Measurements from ENCODE around the gene GINS3.
A peak's percentile ranks its signal among the peaks of the same experiment; 100 is the strongest.

Gene GINS3

GRCh38 chr16:58392215-58393137 is at the start of gene GINS3:
Gene GINS3 (plus strand): TSS chr16:58392471. CDS start chr16:58392602, 131 bp downstream.
- peak; percentile 88 for DNase-seq

DNA sequence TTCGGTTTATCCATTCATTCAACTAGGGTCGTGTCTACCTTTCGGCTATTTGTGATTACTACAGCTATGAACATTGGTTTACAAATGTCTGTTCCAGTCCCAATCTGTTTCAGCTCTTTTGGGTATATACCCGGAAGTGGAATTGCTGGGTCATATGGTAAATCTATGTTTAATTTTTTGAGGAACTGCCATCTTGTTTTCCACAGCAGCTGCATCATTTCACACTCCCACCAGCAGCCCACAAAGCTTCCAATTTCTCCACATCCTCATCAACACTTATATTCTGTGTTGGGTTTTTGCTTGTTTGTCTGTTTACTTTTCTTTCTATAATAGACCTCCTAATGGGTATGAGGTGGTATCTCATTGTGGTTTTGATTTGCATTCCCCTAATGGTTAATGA is 48.7 kb upstream of the GINS3 start:
- no peak for DNase-seq

GRCh38 chr16:58345574-58346354 is 46.5 kb upstream of the GINS3 start:
- no peak for DNase-seq

- DNase-seq = no peak
Observed at GRCh38 chr16:58346831-58347371, 45.4 kb upstream of the GINS3 start.

DNA sequence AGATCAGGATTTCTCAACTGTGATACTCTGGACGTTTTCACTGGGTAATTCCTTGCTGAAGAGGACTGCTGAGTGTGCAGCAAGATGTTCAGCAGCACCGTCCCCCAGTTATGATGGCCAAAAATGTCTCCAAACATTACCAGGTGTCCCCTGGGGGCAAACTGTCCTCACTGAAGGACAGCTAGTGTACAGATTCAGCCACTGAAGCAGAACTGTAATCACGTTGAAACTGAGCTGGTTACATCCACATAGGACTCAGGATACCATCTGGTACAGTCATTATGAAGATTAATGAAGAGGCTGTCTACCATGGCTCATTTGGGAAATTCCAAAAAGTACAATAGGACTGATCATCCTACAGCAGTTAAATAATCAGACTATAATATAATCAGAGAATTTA is 43.3 kb upstream of the GINS3 start:
- no peak for DNase-seq

DNA sequence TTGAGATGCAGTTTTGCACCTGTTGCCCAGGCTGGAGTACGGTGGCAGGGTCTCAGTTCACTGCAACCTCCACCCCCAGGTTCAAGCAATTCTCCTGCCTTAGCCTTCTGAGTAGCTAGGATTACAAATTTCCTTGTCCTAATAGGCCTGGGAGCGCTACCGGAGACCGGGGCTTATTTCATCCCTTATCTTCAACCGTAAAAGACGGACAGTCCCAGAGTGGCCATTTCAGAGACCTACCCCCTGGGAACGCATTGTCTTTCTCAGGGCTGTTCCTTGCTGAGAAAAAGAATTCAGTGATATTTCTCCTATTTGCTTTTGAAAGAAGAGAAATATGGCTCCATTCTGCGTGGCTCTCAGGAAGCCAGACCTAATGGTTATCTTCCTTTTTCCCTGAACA is 39.6 kb upstream of the GINS3 start:
- no peak for DNase-seq

- DNase-seq = no peak
Observed at GRCh38 chr16:58360041-58360634, 32.1 kb upstream of the GINS3 start.

DNA sequence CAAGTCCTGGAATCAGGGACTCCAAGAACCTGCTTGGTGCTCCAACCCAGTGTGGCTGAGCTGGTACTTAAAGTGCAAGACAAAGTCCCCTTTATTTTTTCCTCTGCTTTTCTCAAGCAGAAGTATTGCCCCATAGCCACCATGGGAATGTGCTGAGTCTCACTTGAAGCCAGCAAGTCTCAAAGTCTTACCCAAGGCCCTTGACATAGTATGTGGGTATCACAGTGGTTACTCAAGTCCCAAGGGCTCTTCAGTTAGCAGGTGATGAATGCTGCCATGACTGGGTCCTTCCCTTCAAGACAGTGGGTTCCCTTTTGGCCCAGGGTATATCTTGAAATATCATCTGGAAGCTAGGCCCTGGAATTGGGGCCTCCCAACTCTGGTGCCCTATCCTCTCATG is 30.5 kb upstream of the GINS3 start:
- no peak for DNase-seq

GRCh38 chr16:58363746-58364393 is 28.4 kb upstream of the GINS3 start:
- DNase-seq = no peak

DNA sequence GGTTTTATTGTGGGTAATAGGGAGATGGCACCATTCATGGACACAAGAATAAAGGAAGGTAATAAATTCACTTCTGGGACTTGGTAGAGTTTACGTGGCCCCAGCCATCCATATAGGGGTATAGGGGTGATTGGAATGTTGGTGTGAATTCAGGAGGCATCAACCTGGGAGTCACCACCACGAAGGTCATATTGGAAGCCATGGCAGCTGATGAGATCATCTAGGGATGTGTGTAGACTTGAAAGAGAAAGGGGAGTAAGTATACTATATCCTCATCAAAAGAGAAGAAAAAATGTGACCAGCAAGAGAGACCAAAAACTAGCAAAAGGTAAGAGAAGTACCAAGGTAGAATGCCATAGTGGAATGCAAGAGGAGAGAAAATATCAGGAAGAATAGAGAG is 26.6 kb upstream of the GINS3 start:
- DNase-seq = no peak

GRCh38 chr16:58366247-58367031 is 25.8 kb upstream of the GINS3 start:
- DNase-seq = no peak

- no peak for DNase-seq
Observed at GRCh38 chr16:58367252-58367651, 25.0 kb upstream of the GINS3 start.

DNA sequence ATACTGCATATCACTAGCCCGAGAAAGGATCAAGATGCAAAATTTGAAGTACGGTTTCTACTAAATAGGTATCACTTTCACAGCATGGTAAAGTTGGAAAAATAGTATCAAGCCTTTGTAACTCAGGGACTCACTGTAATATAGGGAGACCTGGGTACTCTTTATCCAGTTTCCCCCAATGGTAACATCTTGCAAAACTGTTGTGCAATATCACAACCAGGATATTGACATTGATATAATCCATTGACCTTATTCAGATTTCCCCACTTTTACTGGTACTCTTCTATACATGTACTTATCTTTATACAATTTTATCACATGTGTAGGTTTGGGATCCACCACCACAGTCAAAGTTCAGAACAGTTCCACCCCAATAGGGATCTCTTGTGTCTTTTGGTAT is 20.4 kb upstream of the GINS3 start:
- DNase-seq = no peak

- DNase-seq = no peak
Observed at GRCh38 chr16:58375386-58375785, 16.9 kb upstream of the GINS3 start.

DNA sequence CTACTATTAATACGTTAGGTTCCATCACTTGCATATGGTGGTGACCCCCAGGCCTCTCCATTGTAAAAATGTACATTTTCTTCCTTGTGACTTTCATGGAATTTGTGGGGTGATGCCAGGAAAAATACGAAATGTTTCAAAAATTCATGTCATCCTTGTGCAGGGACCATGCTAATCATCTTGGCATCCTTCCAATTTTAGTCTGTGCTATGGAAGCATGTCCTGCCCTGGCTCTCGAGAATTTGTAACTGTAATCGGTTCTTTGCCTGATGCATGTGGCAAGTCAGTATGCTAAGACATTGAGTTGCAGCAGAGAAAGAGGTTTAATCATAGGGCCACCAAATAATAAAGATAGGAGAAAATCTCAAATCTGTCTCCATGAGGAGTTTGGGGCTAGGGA is 14.3 kb upstream of the GINS3 start:
- DNase-seq = no peak

GRCh38 chr16:58378401-58378800 is 13.9 kb upstream of the GINS3 start:
- no peak for DNase-seq

DNA sequence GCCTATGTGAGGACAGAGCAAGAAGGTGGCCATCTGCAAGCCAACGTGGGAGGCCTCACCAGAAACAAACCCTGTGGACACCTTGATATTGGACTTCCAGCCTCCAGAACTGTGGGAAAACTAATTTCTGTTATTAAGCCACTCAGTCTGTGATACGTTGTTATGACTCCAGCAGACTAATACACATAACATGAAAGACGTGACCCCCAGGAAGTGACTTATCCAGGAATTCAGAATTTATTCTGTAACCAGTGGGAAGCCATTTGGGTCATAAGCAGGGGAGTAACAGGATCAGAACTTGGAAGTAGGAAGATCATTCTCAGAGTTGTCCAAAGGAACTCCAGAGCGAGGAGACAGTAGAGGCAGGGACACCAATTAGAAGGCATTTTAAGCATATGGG is 12.5 kb upstream of the GINS3 start:
- no peak for DNase-seq

GRCh38 chr16:58381661-58382060 is 10.6 kb upstream of the GINS3 start:
- DNase-seq = no peak

DNA sequence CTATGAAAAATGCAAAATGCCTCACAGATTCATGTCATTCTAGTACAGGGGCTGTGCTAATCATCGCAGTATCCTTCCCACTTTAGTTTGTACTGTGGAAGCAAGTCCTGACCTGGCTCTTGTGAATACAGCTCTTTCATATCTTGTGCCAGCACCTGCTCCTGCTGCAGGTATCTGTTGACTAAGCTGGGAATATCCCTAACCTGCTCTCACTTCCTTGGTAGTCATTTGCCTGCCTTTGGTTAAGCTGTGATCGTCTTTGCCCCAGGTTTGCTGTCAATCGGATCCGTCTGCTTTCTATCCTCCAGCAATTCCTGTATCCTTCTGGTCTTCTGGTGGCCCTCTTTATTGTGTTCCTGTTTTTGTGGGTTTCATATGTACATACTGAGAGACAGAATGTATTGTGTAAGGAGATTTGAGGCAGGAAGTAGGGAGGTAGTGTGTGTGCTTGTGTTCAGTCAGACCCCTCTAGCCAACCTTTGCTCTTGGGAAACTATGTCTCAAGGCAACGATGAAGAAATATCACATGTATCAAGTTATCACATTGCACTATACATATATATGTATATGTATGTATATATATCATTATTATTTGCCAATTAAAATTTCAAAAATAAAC is 7.7 kb upstream of the GINS3 start:
- no peak for DNase-seq

DNA sequence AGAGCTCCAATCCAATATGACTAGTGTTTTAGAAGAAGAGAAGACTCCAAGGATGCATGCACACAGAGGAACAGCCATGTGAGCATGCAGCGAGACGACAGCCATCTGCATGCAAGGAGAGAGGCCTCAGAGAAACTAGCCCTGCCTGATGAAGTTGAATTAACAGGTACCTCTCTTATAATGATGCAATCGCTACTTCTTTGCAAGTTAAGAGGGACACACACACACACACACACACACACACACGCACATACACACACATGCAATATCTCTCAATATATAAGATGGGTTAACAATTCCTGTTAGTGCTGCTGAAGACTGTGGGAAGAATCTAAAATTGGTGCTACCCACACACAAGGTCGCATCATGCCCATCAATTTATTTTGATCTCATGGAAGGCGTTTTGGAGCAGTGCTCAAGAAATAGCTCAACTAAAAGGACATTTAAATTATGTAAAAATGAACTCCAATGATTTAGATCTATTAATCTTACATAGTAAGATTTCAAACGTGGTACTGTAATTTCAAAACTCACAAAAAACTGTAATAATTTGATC is 7.0 kb upstream of the GINS3 start:
- DNase-seq = no peak

GRCh38 chr16:58389724-58390123 is 2.5 kb upstream of the GINS3 start:
- no peak for DNase-seq
